ENCODE results near the gene HEPACAM. TPM values are rescaled to one million over a fixed set of nuclear protein-coding genes. Genes with fewer than 3 reads are reported as not detected.

HEPACAM gene
- total RNA-seq, 4 donors from 2014 or later = 0.42 to 2.1 (median 1.1) TPM

DNA sequence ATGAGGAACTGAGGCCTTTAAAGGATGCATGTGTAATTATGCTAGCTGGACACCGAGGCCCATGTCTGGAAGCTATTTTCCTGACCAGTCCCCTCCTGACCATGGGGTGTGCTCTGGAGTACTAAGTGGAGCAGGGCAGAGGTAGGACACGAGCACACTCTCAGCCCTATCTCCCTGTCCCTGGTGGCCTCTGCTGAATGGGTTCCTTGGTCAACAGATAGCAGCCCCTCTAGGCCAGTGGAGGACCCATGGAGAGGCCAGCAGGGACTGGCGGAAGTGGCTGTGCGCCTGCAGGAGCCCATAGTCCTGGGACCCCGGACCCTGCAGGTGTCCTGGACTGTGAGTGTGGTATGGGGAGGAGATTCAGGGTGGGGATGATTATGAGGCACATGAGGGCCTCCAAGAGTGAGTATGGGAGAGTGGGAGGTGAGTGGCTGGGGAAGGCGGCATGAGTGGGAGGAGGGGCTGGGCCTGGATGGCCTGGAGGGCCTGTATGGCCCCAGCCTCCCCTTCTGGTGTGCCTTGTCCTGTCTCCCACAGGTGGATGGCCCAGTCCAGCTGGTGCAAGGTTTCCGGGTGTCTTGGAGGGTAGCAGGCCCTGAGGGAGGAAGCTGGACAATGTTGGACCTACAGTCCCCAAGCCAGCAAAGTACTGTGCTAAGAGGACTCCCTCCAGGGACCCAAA is 61.1 kb downstream of the HEPACAM start:
- H3K27me3 ChIP-seq = peaks cover 0 to 50% (median 7%) of the 10 kb centered on the region in 4 donors
- no peak overlapping the region for H3K4me3 ChIP-seq
- H3K9me3 ChIP-seq = no peaks in the 10 kb centered on the region
- TF ChIP-seq, protein P1, sequence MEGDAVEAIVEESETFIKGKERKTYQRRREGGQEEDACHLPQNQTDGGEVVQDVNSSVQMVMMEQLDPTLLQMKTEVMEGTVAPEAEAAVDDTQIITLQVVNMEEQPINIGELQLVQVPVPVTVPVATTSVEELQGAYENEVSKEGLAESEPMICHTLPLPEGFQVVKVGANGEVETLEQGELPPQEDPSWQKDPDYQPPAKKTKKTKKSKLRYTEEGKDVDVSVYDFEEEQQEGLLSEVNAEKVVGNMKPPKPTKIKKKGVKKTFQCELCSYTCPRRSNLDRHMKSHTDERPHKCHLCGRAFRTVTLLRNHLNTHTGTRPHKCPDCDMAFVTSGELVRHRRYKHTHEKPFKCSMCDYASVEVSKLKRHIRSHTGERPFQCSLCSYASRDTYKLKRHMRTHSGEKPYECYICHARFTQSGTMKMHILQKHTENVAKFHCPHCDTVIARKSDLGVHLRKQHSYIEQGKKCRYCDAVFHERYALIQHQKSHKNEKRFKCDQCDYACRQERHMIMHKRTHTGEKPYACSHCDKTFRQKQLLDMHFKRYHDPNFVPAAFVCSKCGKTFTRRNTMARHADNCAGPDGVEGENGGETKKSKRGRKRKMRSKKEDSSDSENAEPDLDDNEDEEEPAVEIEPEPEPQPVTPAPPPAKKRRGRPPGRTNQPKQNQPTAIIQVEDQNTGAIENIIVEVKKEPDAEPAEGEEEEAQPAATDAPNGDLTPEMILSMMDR (IDR thresholded peaks at IDR 0.05) = no peak
- TF ChIP-seq EP300 (IDR thresholded peaks at IDR 0.05) (no peak), POLR2AphosphoS5 (IDR thresholded peaks at IDR 0.05) (no peak), POLR2A (IDR thresholded peaks at IDR 0.05; ENCODE audit: low read depth) (no peak)
- no peak overlapping the region for H3K27ac ChIP-seq (replicated peaks in 1 of 4)
- WGBS = 89% methylated on average over 7 of the region's 7 CpGs
- intact Hi-C loops (cut with DNase I) = loop anchor here (5.0 kb wide), 1 partner anchor 78 kb away; the partner anchor contains the start of gene CCDC15
- H3K4me1 ChIP-seq = peaks cover 17 to 28% (median 25%) of the 10 kb centered on the region in 4 donors
- no peaks in the 10 kb centered on the region for H3K36me3 ChIP-seq
- DNase-seq (ENCODE audit: extremely low spot score) = no peak

DNA sequence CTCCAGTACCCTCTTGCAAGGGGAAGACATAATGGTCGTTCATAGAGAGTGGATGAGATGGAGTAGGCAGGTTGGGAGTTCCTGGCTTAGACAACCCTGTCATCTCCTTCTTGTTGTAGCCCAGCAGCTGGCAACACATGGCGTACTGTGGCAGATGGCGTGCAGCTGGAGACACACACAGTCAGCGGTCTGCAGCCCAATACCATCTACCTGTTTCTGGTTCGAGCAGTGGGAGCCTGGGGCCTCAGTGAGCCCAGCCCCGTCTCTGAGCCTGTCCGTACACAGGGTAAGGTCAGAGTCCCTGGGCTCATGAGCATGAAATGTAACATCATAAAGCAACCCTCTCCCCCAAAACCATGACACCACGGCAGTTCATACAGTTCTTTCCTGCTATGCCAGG is 61.9 kb downstream of the HEPACAM start:
- H3K27me3 ChIP-seq = peaks cover 0 to 57% (median 15%) of the 10 kb centered on the region in 4 donors
- 80% methylated on average over 8 of the region's 8 CpGs for WGBS
- no peak overlapping the region for H3K4me3 ChIP-seq
- DNase-seq (ENCODE audit: extremely low spot score) = no peak
- H3K9me3 ChIP-seq = no peaks in the 10 kb centered on the region
- TF ChIP-seq, protein P1 (IDR thresholded peaks at IDR 0.05) = no peak
- TF ChIP-seq POLR2A (IDR thresholded peaks at IDR 0.05; ENCODE audit: low read depth) (no peak), EP300 (IDR thresholded peaks at IDR 0.05) (no peak), POLR2AphosphoS5 (IDR thresholded peaks at IDR 0.05) (no peak)
- intact Hi-C loops (cut with DNase I) = no loop called here
- peaks cover 22 to 34% (median 30%) of the 10 kb centered on the region in 4 donors for H3K4me1 ChIP-seq
- no peaks in the 10 kb centered on the region for H3K36me3 ChIP-seq
- no peak overlapping the region for H3K27ac ChIP-seq (replicated peaks in 1 of 4)

DNA sequence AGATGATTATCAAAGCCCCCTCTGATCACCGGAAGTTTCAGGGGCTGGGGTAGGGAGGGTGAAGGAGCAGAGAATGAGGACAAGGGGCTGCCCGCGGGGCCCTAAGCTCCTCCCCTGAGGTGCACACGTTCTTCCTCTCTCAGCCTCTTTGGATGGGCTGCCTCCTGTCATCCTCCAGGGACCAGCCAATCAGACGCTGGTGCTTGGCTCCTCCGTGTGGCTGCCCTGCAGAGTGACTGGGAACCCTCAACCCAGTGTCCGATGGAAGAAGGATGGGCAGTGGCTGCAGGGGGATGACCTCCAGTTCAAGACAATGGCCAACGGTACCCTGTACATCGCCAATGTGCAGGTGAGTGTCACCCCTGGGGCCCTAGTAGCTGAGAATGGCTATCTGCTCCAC is 63.1 kb downstream of the HEPACAM start:
- Histone ChIP-seq H3K36me3 (no peaks in the 10 kb centered on the region), H3K4me3 (no peak overlapping the region), H3K27me3 (peaks cover 0 to 69% (median 27%) of the 10 kb centered on the region in 4 donors), H3K27ac (replicated peaks in 1 of 4) (no peak overlapping the region), H3K9me3 (no peaks in the 10 kb centered on the region), H3K4me1 (peaks cover 23 to 40% (median 33%) of the 10 kb centered on the region in 4 donors)
- DNase-seq (ENCODE audit: extremely low spot score) = no peak
- 0% methylated on average over 3 of the region's 9 CpGs for WGBS
- intact Hi-C loops (cut with DNase I) = no loop called here
- TF ChIP-seq POLR2A (IDR thresholded peaks at IDR 0.05; ENCODE audit: low read depth) = no peak
- TF ChIP-seq, protein P1 (IDR thresholded peaks at IDR 0.05) = no peak

DNA sequence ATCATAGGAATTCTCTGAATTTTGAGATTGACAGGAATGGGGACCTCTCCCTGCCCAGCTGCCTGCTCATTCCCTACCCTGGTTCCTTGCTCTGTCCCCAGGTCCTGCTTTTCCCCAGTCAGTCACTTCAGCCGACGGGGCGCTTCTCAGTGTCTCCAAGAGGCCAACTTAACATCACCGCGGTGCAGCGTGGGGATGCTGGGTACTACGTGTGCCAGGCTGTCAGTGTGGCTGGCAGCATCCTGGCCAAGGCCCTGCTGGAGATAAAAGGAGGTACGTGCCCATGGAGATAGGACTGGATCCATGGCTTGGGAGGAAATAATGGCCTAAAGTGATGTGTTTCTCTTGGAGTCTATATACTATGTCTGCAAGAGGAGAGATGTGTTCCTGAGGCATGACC is 63.6 kb downstream of the HEPACAM start:
- intact Hi-C loops (cut with DNase I) = no loop called here
- no peak for DNase-seq (ENCODE audit: extremely low spot score)
- no peak overlapping the region for H3K4me3 ChIP-seq
- H3K27me3 ChIP-seq = peaks cover 0 to 74% (median 31%) of the 10 kb centered on the region in 4 donors
- TF ChIP-seq POLR2AphosphoS5 (IDR thresholded peaks at IDR 0.05) (no peak), EP300 (IDR thresholded peaks at IDR 0.05) (no peak), POLR2A (IDR thresholded peaks at IDR 0.05; ENCODE audit: low read depth) (no peak)
- TF ChIP-seq, protein P1 (IDR thresholded peaks at IDR 0.05) = no peak
- H3K4me1 ChIP-seq = peaks cover 23 to 40% (median 33%) of the 10 kb centered on the region in 4 donors
- H3K9me3 ChIP-seq = no peaks in the 10 kb centered on the region
- no peak overlapping the region for H3K27ac ChIP-seq (replicated peaks in 1 of 4)
- WGBS = 57% methylated on average over 8 of the region's 8 CpGs
- no peaks in the 10 kb centered on the region for H3K36me3 ChIP-seq
